Measurements from ENCODE around the gene ABL1.

The ABL1 gene

DNA sequence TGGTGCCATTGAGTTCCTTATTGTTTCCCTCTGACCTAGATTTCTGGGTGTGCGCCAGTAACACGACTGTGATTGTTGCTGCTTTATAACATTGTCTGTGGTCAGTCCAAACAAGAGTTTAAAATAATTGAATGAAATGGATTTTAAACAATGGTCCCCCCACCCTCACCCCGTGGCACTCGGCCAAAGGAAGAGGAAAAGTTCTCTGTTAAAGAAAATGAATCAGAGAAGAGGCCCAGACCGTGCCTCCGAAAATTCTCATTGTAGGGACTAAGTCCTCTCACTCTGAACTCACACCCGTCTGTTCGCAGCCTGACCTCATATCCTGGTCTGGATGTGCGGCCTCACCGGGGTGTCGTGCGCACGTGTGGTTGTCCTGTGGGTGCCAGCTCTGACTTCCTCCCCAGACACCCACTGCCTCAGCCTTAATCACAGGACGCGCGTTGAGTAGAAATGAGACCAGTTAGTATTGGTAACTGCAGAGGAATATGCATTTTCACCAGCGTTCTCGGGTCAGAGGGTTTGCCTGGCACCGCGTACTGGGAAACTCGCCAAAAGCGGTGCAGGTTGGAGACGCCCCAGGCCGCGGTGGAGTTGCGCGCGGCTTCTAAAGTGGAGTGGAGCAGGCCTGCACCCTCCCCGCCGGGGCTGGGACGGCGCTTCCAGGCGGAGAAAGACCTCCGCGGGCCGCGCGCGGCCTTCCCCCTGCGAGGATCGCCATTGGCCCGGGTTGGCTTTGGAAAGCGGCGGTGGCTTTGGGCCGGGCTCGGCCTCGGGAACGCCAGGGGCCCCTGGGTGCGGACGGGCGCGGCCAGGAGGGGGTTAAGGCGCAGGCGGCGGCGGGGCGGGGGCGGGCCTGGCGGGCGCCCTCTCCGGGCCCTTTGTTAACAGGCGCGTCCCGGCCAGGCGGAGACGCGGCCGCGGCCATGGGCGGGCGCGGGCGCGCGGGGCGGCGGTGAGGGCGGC, at the start of gene ABL1 (continued):
- TF ChIP-seq ZNF707 (tag by site-specific recombination; IDR thresholded peaks at IDR 0.05), result no peak
- no peak for TF ChIP-seq OVOL3 (tag by site-specific recombination; IDR thresholded peaks at IDR 0.05)
- TF ChIP-seq, protein P1, sequence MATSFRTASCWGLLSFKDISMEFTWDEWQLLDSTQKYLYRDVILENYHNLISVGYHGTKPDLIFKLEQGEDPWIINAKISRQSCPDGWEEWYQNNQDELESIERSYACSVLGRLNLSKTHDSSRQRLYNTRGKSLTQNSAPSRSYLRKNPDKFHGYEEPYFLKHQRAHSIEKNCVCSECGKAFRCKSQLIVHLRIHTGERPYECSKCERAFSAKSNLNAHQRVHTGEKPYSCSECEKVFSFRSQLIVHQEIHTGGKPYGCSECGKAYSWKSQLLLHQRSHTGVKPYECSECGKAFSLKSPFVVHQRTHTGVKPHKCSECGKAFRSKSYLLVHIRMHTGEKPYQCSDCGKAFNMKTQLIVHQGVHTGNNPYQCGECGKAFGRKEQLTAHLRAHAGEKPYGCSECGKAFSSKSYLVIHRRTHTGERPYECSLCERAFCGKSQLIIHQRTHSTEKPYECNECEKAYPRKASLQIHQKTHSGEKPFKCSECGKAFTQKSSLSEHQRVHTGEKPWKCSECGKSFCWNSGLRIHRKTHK (tag by site-specific recombination; IDR thresholded peaks at IDR 0.05), result no peak
- TF ChIP-seq ZFHX2 (tag by site-specific recombination; conservative IDR thresholded peaks at IDR 0.05), result peak; percentile 71
- TF ChIP-seq HOXC10 (CRISPR knock-in tag; IDR thresholded peaks at IDR 0.05), result no peak
- peak; percentile 38; the same call in 1 of the 2 replicates for TF ChIP-seq ZSCAN30 (tag by site-specific recombination; IDR thresholded peaks at IDR 0.05)
- TF ChIP-seq ZNF561 (tag by site-specific recombination; IDR thresholded peaks at IDR 0.05; ENCODE audit: borderline replicate concordance), result no peak; the same call in 1 of the 2 replicates
- TF ChIP-seq, protein P2, sequence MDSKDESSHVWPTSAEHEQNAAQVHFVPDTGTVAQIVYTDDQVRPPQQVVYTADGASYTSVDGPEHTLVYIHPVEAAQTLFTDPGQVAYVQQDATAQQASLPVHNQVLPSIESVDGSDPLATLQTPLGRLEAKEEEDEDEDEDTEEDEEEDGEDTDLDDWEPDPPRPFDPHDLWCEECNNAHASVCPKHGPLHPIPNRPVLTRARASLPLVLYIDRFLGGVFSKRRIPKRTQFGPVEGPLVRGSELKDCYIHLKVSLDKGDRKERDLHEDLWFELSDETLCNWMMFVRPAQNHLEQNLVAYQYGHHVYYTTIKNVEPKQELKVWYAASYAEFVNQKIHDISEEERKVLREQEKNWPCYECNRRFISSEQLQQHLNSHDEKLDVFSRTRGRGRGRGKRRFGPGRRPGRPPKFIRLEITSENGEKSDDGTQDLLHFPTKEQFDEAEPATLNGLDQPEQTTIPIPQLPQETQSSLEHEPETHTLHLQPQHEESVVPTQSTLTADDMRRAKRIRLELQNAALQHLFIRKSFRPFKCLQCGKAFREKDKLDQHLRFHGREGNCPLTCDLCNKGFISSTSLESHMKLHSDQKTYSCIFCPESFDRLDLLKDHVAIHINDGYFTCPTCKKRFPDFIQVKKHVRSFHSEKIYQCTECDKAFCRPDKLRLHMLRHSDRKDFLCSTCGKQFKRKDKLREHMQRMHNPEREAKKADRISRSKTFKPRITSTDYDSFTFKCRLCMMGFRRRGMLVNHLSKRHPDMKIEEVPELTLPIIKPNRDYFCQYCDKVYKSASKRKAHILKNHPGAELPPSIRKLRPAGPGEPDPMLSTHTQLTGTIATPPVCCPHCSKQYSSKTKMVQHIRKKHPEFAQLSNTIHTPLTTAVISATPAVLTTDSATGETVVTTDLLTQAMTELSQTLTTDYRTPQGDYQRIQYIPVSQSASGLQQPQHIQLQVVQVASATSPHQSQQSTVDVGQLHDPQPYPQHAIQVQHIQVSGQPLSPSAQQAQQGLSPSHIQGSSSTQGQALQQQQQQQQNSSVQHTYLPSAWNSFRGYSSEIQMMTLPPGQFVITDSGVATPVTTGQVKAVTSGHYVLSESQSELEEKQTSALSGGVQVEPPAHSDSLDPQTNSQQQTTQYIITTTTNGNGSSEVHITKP (tag by site-specific recombination; IDR thresholded peaks at IDR 0.05), result peak; percentile 81
- no peak for TF ChIP-seq ZFP41 (tag by site-specific recombination; IDR thresholded peaks at IDR 0.05; ENCODE audit: borderline replicate concordance)
- peak; percentile 87 for TF ChIP-seq ZBTB17 (tag by site-specific recombination; IDR thresholded peaks at IDR 0.05)
- peak; percentile 97 for TF ChIP-seq ZNF600 (tag by site-specific recombination; IDR thresholded peaks at IDR 0.05)
- no peak for TF ChIP-seq ZNF121 (tag by site-specific recombination; IDR thresholded peaks at IDR 0.05)
- TF ChIP-seq ZSCAN16 (tag by site-specific recombination; IDR thresholded peaks at IDR 0.05), result no peak
- TF ChIP-seq PRDM1 (tag by site-specific recombination; IDR thresholded peaks at IDR 0.05), result peak; percentile 70; the same call in 1 of the 2 replicates
- TF ChIP-seq, protein P3, sequence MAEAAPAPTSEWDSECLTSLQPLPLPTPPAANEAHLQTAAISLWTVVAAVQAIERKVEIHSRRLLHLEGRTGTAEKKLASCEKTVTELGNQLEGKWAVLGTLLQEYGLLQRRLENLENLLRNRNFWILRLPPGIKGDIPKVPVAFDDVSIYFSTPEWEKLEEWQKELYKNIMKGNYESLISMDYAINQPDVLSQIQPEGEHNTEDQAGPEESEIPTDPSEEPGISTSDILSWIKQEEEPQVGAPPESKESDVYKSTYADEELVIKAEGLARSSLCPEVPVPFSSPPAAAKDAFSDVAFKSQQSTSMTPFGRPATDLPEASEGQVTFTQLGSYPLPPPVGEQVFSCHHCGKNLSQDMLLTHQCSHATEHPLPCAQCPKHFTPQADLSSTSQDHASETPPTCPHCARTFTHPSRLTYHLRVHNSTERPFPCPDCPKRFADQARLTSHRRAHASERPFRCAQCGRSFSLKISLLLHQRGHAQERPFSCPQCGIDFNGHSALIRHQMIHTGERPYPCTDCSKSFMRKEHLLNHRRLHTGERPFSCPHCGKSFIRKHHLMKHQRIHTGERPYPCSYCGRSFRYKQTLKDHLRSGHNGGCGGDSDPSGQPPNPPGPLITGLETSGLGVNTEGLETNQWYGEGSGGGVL (tag by site-specific recombination; IDR thresholded peaks at IDR 0.05), result peak; percentile 54
- peak; percentile 34; the same call in 1 of the 2 replicates for TF ChIP-seq WT1 (tag by site-specific recombination; IDR thresholded peaks at IDR 0.05)
- no peak for TF ChIP-seq ZNF571 (tag by site-specific recombination; IDR thresholded peaks at IDR 0.05)
- TF ChIP-seq, protein P4, sequence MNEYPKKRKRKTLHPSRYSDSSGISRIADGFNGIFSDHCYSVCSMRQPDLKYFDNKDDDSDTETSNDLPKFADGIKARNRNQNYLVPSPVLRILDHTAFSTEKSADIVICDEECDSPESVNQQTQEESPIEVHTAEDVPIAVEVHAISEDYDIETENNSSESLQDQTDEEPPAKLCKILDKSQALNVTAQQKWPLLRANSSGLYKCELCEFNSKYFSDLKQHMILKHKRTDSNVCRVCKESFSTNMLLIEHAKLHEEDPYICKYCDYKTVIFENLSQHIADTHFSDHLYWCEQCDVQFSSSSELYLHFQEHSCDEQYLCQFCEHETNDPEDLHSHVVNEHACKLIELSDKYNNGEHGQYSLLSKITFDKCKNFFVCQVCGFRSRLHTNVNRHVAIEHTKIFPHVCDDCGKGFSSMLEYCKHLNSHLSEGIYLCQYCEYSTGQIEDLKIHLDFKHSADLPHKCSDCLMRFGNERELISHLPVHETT (tag by site-specific recombination; IDR thresholded peaks at IDR 0.05), result 0 out of 2 replicates have a peak, but pooled peaks have one; percentile 44
- TF ChIP-seq ZNF223 (tag by site-specific recombination; IDR thresholded peaks at IDR 0.05), result peak; percentile 83
- TF ChIP-seq ZNF221 (tag by site-specific recombination; IDR thresholded peaks at IDR 0.05; ENCODE audit: borderline replicate concordance), result no peak
- no peak for TF ChIP-seq ZNF677 (tag by site-specific recombination; IDR thresholded peaks at IDR 0.05)
- TF ChIP-seq, protein P5, sequence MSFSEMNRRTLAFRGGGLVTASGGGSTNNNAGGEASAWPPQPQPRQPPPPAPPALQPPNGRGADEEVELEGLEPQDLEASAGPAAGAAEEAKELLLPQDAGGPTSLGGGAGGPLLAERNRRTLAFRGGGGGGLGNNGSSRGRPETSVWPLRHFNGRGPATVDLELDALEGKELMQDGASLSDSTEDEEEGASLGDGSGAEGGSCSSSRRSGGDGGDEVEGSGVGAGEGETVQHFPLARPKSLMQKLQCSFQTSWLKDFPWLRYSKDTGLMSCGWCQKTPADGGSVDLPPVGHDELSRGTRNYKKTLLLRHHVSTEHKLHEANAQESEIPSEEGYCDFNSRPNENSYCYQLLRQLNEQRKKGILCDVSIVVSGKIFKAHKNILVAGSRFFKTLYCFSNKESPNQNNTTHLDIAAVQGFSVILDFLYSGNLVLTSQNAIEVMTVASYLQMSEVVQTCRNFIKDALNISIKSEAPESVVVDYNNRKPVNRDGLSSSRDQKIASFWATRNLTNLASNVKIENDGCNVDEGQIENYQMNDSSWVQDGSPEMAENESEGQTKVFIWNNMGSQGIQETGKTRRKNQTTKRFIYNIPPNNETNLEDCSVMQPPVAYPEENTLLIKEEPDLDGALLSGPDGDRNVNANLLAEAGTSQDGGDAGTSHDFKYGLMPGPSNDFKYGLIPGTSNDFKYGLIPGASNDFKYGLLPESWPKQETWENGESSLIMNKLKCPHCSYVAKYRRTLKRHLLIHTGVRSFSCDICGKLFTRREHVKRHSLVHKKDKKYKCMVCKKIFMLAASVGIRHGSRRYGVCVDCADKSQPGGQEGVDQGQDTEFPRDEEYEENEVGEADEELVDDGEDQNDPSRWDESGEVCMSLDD (tag by site-specific recombination; IDR thresholded peaks at IDR 0.05), result peak; percentile 69
- no peak for TF ChIP-seq ZNF202 (tag by site-specific recombination; IDR thresholded peaks at IDR 0.05; ENCODE audit: borderline replicate concordance)
- TF ChIP-seq ZNF423 (tag by site-specific recombination; IDR thresholded peaks at IDR 0.05), result peak; percentile 87
- peak; percentile 85 for TF ChIP-seq ZNF341 (tag by site-specific recombination; IDR thresholded peaks at IDR 0.05; ENCODE audit: low read depth)

All from HEK293 (cell line).